ENCODE data around the gene CFAP141.

Gene CFAP141

DNA sequence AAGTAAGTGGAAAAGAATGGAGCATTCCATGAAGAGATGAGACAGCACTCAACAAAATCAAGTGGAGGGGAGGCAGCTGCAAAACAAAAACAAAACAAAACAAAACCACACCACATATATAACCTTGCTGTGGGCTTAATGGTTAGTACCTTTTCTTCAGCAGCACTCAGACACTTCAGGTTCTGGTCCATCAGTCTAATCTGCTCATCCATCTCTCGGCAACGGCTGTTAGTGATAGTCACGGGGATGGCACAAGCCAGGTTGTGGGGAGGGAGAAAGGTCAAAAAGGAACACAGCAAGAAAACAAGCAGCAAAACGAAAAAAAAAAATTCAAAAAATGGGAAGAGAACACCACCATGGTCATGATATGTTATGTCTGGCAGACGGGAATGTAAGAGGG lies 34.3 kb downstream of the CFAP141 start:
- no peak for DNase-seq

GRCh38 chr1:154171223-154171583 lies 34.9 kb downstream of the CFAP141 start:
- no peak for DNase-seq

- peak in 20 of 56 donors; percentile 3 to 66 (median 26) for DNase-seq
These were observed 35.4 kb downstream of the CFAP141 start for GRCh38 chr1:154170547-154171222.

DNA sequence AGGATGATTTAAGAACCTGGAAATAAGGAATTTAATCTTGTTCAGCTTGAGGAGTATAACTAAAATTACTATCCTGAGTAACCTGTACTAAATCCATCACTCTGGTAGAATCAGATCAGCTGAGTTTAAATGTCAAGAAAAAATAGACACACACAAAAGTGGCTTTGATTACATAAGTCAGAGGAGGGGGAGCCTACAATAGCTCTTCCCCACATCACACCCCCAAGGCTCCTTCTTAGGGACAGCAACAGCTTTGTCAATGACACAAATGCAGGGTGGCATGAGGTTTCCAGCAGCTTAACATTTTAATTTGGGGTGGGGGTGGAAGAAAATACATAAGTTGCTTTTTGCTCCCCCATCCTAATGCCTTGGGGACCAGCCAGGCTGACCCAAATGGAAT lies 38.7 kb downstream of the CFAP141 start:
- peak in 7 of 56 donors; percentile 7 to 30 (median 9) for DNase-seq

GRCh38 chr1:154166207-154166606 lies 39.9 kb downstream of the CFAP141 start:
- DNase-seq, result no peak

GRCh38 chr1:154159554-154159953 lies 46.6 kb downstream of the CFAP141 start:
- DNase-seq, result no peak

DNA sequence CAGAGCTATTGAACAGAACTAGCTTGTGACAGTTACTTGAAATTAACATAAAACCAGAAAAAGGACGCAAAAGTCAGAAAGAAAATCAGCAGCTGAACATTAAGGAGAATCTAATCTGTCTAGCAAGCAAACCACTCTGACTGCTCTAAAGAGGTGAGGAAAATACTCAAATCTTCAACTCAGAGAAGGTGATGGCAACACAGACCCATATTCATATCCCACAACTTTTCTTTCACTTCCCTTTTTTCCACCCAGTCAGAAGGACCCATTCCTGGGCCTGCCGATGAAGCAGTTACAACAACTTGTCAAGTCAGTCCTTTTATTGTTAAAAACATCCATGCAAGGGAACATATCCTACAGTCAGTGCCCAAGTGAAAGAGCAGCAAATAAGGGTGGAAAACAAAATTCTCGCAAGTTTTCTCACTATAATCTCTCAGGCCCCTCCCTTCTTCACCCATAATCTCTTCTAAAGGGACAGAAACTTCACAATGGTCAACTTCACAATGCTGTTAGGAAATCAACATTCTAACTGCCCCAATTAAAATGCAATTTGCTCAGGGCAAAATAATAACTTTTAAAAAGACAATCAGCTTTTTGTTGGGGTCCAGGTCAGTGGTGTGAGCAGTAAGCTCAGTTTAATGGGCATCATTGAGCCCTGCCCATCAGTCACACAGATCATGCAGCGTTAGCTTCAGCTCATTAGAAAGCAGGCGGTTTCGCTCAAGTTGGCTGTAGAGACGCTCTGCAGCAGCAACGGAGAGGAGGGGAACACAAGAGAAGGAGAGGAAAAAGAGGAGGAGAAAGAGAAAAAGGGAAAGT lies 47.6 kb downstream of the CFAP141 start:
- DNase-seq, result no peak

GRCh38 chr1:154157520-154158306 lies 48.4 kb downstream of the CFAP141 start:
- peak in 6 of 56 donors; percentile 5 to 27 (median 24) for DNase-seq

- DNase-seq, result no peak
These were observed 50.9 kb downstream of the CFAP141 start for GRCh38 chr1:154155251-154155650.

DNA sequence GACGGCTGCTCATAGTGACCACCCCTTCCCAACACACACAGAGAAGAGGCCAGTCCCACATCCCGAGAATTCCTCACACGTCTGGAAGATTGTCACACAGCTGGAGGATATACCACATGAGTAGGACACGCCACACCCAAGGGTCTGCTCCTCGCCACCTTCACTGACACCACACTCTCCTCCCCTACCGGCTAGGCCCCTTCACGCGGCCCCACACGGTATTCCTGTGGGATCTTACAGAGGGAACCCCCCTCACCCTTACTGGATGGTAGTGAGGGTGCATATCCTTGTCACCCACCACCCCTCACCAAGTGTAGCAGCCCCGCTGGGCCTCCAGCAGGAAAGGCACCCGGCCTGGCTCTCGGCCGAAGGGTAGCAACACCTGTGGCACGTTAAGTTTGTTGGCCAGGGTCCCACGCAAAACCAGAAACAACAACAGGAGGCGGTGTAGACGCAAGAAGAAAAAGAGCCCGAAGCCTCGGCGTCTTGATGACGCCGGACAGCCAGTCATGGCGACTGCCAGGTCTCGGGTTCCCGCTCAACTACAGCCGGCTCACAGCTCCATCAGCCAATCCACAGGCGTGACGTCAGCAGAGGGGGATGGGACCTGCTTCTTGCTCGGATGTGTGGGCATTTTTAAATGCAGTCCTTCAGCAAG lies 51.5 kb downstream of the CFAP141 start, which contains the start of gene NUP210L:
TSS of gene NUP210L (minus strand) at position 540 of the 658 bp plus-strand sequence.
- DNase-seq, result peak in 8 of 56 donors; percentile 27 to 84 (median 66)

GRCh38 chr1:154154053-154154452 lies 52.1 kb downstream of the CFAP141 start:
- DNase-seq, result no peak

DNA sequence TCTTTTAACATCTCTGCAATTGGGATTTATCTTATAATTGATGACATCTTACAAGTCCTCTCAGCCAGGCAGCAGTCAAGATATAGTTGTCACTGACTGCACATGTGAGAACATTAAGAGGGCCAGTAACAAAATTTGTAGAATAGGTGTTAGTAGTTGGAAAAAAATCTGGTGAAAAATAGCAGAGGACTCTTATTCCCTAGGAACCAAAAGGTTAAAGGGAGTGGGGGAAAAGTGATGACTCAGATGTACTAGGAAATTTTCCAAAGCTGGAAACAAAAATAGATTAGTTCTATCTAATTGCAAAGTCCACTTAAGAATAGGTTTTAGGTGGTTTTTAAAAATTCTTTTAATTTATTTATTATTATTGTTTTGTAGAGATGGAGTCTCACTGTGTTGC lies 54.8 kb downstream of the CFAP141 start:
- DNase-seq, result no peak
